ENCODE data around the gene PHOX2A.
"Not testable (repeated sequence)": the region's sequence is repeated elsewhere in the genome, so short reads cannot be mapped to it uniquely, and the experiment has no call there.

The PHOX2A gene

DNA sequence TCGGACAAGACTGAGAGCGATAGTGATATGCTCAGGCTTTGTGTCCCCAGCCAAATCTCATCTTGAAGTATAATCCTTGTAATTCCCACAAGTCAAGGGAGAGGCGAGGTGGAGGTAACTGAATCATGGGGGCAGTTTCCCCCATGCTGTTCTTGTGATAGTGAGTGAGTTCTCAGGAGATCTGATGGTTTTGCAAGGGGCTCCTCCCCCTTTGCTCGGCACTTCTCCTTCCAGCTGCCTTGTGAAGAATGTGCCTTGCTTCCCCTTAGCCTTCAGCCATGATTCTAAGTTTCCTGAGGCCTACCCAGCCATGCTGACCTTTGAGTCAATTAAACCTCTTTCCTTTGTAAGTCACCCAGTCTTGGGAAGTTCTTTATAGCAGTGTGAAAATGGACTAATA lies 34.9 kb downstream of the PHOX2A start:
- no peak for DNase-seq (ENCODE audit: extremely low read depth, insufficient read length)
- H3K36me3 ChIP-seq (ENCODE audit: control insufficient read depth, insufficient read depth, low read length): no peaks in the 10 kb centered on the region
- H3K27me3 ChIP-seq (replicated peaks; ENCODE audit: control insufficient read depth, insufficient read depth, low read length): no peaks in the 10 kb centered on the region; the same call in 1 of the 2 replicates
- TF ChIP-seq, protein P1, sequence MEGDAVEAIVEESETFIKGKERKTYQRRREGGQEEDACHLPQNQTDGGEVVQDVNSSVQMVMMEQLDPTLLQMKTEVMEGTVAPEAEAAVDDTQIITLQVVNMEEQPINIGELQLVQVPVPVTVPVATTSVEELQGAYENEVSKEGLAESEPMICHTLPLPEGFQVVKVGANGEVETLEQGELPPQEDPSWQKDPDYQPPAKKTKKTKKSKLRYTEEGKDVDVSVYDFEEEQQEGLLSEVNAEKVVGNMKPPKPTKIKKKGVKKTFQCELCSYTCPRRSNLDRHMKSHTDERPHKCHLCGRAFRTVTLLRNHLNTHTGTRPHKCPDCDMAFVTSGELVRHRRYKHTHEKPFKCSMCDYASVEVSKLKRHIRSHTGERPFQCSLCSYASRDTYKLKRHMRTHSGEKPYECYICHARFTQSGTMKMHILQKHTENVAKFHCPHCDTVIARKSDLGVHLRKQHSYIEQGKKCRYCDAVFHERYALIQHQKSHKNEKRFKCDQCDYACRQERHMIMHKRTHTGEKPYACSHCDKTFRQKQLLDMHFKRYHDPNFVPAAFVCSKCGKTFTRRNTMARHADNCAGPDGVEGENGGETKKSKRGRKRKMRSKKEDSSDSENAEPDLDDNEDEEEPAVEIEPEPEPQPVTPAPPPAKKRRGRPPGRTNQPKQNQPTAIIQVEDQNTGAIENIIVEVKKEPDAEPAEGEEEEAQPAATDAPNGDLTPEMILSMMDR (IDR thresholded peaks at IDR 0.05; ENCODE audit: insufficient read depth, low read length, poor library complexity, severe bottlenecking): no peak
- no peak overlapping the region for H3K4me3 ChIP-seq (replicated peaks; ENCODE audit: low read depth, low read length)

DNA sequence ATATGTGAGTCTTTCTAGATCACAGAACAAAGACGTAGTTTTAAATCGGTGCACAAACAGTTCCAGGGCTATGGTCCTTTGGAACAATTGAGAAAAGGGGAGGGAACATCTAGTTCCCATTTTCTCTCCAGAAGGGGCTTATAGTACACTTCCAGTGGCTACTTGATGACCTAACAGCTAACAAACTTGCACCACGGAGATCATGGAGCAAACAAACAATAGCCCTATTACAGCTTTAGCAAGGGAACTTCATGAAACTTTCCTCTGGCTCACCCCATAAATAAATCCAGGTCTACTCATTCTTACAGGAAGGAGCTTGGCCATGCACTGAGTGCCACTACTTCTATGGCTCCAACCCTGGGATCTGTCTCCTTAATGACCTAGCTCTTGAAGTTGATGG lies 35.7 kb downstream of the PHOX2A start:
- H3K4me3 ChIP-seq (replicated peaks; ENCODE audit: low read depth, low read length): no peak overlapping the region
- TF ChIP-seq, protein P1 (IDR thresholded peaks at IDR 0.05; ENCODE audit: insufficient read depth, low read length, poor library complexity, severe bottlenecking): no peak
- no peak for DNase-seq (ENCODE audit: extremely low read depth, insufficient read length)
- no peaks in the 10 kb centered on the region for H3K36me3 ChIP-seq (ENCODE audit: control insufficient read depth, insufficient read depth, low read length)
- H3K27me3 ChIP-seq (replicated peaks; ENCODE audit: control insufficient read depth, insufficient read depth, low read length): no peaks in the 10 kb centered on the region; the same call in 1 of the 2 replicates

DNA sequence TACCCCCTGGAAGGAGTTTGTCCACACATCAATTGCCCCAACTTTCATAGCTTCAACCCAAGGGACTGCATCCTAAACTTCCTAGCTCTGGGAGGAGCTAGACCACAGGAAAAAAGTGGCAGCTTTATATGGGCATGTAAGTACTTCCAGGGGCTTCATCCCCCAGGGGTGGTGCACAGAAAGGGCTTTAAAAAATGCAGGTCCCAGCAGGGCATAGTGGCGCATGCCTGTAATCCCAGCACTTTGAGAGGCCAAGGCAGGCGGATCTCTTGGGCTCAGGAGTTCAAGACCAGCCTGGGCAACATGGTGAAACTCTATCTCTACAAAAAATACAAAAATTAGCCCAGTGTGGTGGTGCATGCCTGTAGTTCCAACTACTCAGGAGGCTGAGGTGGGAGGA lies 37.2 kb downstream of the PHOX2A start:
- H3K4me3 ChIP-seq (replicated peaks; ENCODE audit: low read depth, low read length); H3K36me3 ChIP-seq (ENCODE audit: control insufficient read depth, insufficient read depth, low read length); H3K27me3 ChIP-seq (replicated peaks; ENCODE audit: control insufficient read depth, insufficient read depth, low read length); DNase-seq (ENCODE audit: extremely low read depth, insufficient read length): not testable (repeated sequence)

DNA sequence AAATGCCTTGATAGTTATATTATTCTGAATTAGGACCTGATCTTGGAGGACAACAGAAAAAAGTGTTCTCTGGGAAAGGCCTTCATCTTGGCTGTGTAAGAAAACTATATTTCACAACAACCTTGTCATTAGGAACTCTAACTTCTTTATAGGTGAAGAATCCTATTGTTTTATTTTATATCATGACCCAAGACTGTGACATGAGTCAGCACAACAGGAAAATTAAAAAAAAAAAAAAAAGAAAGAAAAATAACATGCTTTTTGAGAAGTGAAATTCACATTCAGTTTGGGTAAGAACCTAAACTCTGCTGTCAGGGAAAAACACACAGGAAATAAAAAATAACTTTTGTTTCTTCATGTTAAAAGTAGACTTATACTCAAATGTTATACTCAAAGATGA lies 39.1 kb downstream of the PHOX2A start:
- H3K27me3 ChIP-seq (replicated peaks; ENCODE audit: control insufficient read depth, insufficient read depth, low read length): no peaks in the 10 kb centered on the region; the same call in 1 of the 2 replicates
- H3K36me3 ChIP-seq (ENCODE audit: control insufficient read depth, insufficient read depth, low read length): no peaks in the 10 kb centered on the region
- DNase-seq (ENCODE audit: extremely low read depth, insufficient read length): no peak
- TF ChIP-seq, protein P1 (IDR thresholded peaks at IDR 0.05; ENCODE audit: insufficient read depth, low read length, poor library complexity, severe bottlenecking): no peak
- no peak overlapping the region for H3K4me3 ChIP-seq (replicated peaks; ENCODE audit: low read depth, low read length)

DNA sequence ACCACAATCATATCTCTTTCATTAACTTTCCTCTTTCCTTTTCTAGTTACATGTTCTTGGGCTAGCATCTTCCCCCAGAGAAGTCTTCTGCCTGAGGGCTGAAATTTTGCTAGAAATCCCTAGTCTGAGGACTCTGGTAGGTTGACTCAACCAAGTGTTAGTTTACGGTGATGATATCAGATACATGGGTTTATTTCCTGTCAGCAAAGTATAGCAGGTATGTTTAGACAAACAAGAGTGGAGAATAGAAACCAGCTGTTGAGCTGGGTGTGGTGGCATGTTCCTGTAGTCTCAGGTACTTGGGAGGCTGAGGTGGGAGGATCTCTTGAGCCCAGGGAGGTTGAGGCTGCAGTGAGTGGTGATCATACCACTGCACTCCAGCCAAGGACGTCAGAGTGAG lies 40.8 kb downstream of the PHOX2A start:
- Histone ChIP-seq H3K4me3 (replicated peaks; ENCODE audit: low read depth, low read length) (no peak overlapping the region), H3K27me3 (replicated peaks; ENCODE audit: control insufficient read depth, insufficient read depth, low read length) (no peaks in the 10 kb centered on the region), H3K36me3 (ENCODE audit: control insufficient read depth, insufficient read depth, low read length) (no peaks in the 10 kb centered on the region)
- TF ChIP-seq, protein P1 (IDR thresholded peaks at IDR 0.05; ENCODE audit: insufficient read depth, low read length, poor library complexity, severe bottlenecking): no peak
- DNase-seq (ENCODE audit: extremely low read depth, insufficient read length): no peak

DNA sequence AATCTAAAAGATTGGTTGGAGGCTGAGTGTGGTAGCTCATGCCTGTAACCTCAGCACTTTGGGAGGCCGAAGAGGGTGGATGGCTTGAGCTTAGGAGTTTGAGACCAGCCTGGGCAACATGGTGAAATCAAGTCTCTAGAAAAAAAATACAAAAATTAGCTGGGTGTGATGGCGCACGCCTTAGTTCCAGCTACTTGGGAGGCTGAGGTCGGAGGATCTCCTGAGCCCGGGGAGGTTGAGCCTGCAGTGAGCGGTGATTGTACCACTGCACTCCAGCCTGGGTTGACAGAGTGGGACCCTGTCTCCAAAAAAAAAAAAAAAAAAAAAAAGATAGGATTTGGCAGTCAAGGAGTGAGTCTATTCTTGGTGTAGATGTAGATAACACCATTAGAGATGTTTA lies 41.4 kb downstream of the PHOX2A start:
- TF ChIP-seq, protein P1 (IDR thresholded peaks at IDR 0.05; ENCODE audit: insufficient read depth, low read length, poor library complexity, severe bottlenecking): no peak
- DNase-seq (ENCODE audit: extremely low read depth, insufficient read length): no peak

DNA sequence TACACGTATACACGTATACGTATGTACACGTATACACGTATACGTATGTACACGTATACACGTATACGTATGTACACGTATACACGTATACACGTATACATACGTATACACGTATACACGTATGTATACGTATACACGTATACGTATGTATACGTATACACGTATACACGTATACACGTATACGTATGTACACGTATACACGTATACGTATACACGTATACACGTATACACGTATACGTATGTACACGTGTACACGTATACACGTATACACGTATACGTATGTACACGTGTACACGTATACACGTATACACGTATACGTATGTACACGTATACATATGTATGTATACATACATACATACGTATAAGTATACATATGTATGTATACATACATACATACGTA lies 42.5 kb downstream of the PHOX2A start:
- H3K36me3 ChIP-seq (ENCODE audit: control insufficient read depth, insufficient read depth, low read length); H3K27me3 ChIP-seq (replicated peaks; ENCODE audit: control insufficient read depth, insufficient read depth, low read length); DNase-seq (ENCODE audit: extremely low read depth, insufficient read length); H3K4me3 ChIP-seq (replicated peaks; ENCODE audit: low read depth, low read length): not testable (repeated sequence)

More for the DNA sequence above, 41.4 kb downstream of the PHOX2A start:
- Histone ChIP-seq H3K4me3 (replicated peaks; ENCODE audit: low read depth, low read length) (no peak overlapping the region), H3K36me3 (ENCODE audit: control insufficient read depth, insufficient read depth, low read length) (no peaks in the 10 kb centered on the region), H3K27me3 (replicated peaks; ENCODE audit: control insufficient read depth, insufficient read depth, low read length) (no peaks in the 10 kb centered on the region)
